HG03280 (cell line): ENCODE data around the gene GPC6.

Experiments
- ATAC-seq: cut with Tn5 transposase; IDR thresholded peaks from one replicate; pipeline ENCODE4 v1.9.1; 2021; ENCODE audit warnings: mild to moderate bottlenecking, moderate library complexity; ENCODE audit not compliant: unreplicated experiment

GPC6 gene

GRCh38 chr13:94416454-94417080 is 1190.0 kb downstream of the GPC6 start:
- ATAC-seq, result no peak

- no peak for ATAC-seq
Observed at GRCh38 chr13:94417294-94417693, 1190.7 kb downstream of the GPC6 start.

- no peak for ATAC-seq
Observed at GRCh38 chr13:94419304-94419924, 1192.8 kb downstream of the GPC6 start.

GRCh38 chr13:94419925-94420305 is 1193.3 kb downstream of the GPC6 start:
- no peak for ATAC-seq

- no peak for ATAC-seq
Observed at GRCh38 chr13:94427313-94427953, 1200.8 kb downstream of the GPC6 start.

GRCh38 chr13:94431574-94431973 is 1205.0 kb downstream of the GPC6 start:
- ATAC-seq, result no peak

GRCh38 chr13:94431987-94432386 is 1205.4 kb downstream of the GPC6 start:
- no peak for ATAC-seq

GRCh38 chr13:94433055-94433961 is 1206.7 kb downstream of the GPC6 start:
- peak; percentile 53 for ATAC-seq

GRCh38 chr13:94435604-94436226 is 1209.1 kb downstream of the GPC6 start:
- no peak for ATAC-seq

GRCh38 chr13:94444826-94445225 is 1218.2 kb downstream of the GPC6 start:
- ATAC-seq, result no peak

GRCh38 chr13:94454334-94454733 is 1227.7 kb downstream of the GPC6 start:
- ATAC-seq, result no peak

- no peak for ATAC-seq
Observed at GRCh38 chr13:94454906-94455305, 1228.3 kb downstream of the GPC6 start.

- no peak for ATAC-seq
Observed at GRCh38 chr13:94455414-94455813, 1228.8 kb downstream of the GPC6 start.
